Activated T-cell treated with anti-CD3 and anti-CD28 coated beads, Interleukin-2, amount 50 U/mL, for 48 hours (primary cell): ENCODE results near the gene GTF2H2.
A peak's percentile ranks its signal among the peaks of the same experiment; 100 is the strongest.
"Not testable (repeated sequence)": the region's sequence is repeated elsewhere in the genome, so short reads cannot be mapped to it uniquely, and the experiment has no call there.

Experiments
- DNase-seq, 2 experiments: peaks; one replicate each; pipeline ENCODE4 v3.0.0-alpha.2; 2020

Gene GTF2H2

GRCh38 chr5:71067262-71067928 lies at the start of gene GTF2H2:
Gene GTF2H2, minus strand, starts transcription at chr5:71067676. Its CDS starts 4,913 bp downstream, at chr5:71062763.
- DNase-seq: not testable (repeated sequence)

GRCh38 chr5:71109730-71110275 lies 42.3 kb upstream of the GTF2H2 start:
- DNase-seq: not testable (repeated sequence)

- DNase-seq: not testable (repeated sequence)
Observed at GRCh38 chr5:71099996-71100395, 32.5 kb upstream of the GTF2H2 start.

GRCh38 chr5:71097930-71098203 lies 30.4 kb upstream of the GTF2H2 start:
- DNase-seq: not testable (repeated sequence)

GRCh38 chr5:71097173-71097929 lies 29.9 kb upstream of the GTF2H2 start:
- peak in 1 of 2 experiments; percentile 18 for DNase-seq

- DNase-seq: not testable (repeated sequence)
Observed at GRCh38 chr5:71089773-71090172, 22.3 kb upstream of the GTF2H2 start.

- not testable (repeated sequence) for DNase-seq
Observed at GRCh38 chr5:71088754-71089153, 21.3 kb upstream of the GTF2H2 start.

- not testable (repeated sequence) for DNase-seq
Observed at GRCh38 chr5:71086145-71086544, 18.7 kb upstream of the GTF2H2 start.

GRCh38 chr5:71084280-71085063 lies 17.0 kb upstream of the GTF2H2 start:
- DNase-seq: not testable (repeated sequence)

- DNase-seq: not testable (repeated sequence)
Observed at GRCh38 chr5:71082898-71083297, 15.4 kb upstream of the GTF2H2 start.

- not testable (repeated sequence) for DNase-seq
Observed at GRCh38 chr5:71082340-71082739, 14.9 kb upstream of the GTF2H2 start.

- not testable (repeated sequence) for DNase-seq
Observed at GRCh38 chr5:71061322-71061721, 6.2 kb downstream of the GTF2H2 start.

GRCh38 chr5:71059426-71059825 lies 8.1 kb downstream of the GTF2H2 start:
- DNase-seq: not testable (repeated sequence)

GRCh38 chr5:71044808-71045207 lies 22.7 kb downstream of the GTF2H2 start:
- not testable (repeated sequence) for DNase-seq

- DNase-seq: not testable (repeated sequence)
Observed at GRCh38 chr5:71044128-71044527, 23.3 kb downstream of the GTF2H2 start.

- DNase-seq: not testable (repeated sequence)
Observed at GRCh38 chr5:71031046-71031776, 36.3 kb downstream of the GTF2H2 start.

GRCh38 chr5:71025289-71025953 lies 42.1 kb downstream of the GTF2H2 start, which contains the start of gene NAIP:
Gene NAIP, minus strand, starts transcription at chr5:71025339. Its CDS starts 12,424 bp downstream, at chr5:71012915.
- DNase-seq: not testable (repeated sequence)

- DNase-seq: not testable (repeated sequence)
Observed at GRCh38 chr5:71020643-71021042, 46.8 kb downstream of the GTF2H2 start.

GRCh38 chr5:71018376-71019005 lies 49.0 kb downstream of the GTF2H2 start:
- DNase-seq: not testable (repeated sequence)

- DNase-seq: no peak
Observed at GRCh38 chr5:71014176-71014575, 53.3 kb downstream of the GTF2H2 start.

GRCh38 chr5:71013575-71013974 lies 53.9 kb downstream of the GTF2H2 start:
- DNase-seq: no peak
